Liver (tissue), 9 donors: Measurements from ENCODE around the gene PPP1R26. TPM values are rescaled to one million over a fixed set of nuclear protein-coding genes. Genes with fewer than 3 reads are reported as not detected.

Experiments used
- DNase-seq: peaks from one replicate; pipeline ENCODE4 v3.0.0-alpha.2; 2017; ENCODE audit warnings: low spot score
- H3K27ac ChIP-seq, 2 donors: one replicate each; pipeline ENCODE4 v1.7.0; 2013; ENCODE audit warnings: inconsistent platforms in 2 of 2, low read length in 2 of 2, control low read depth in 1 of 2, low read depth in 1 of 2, mild to moderate bottlenecking in 1 of 2
- H3K27me3 ChIP-seq, 4 donors: one replicate each; pipeline versions ENCODE4 v1.6.1 to v1.7.0; 2013; ENCODE audit warnings: low read length in 3 of 4, inconsistent platforms in 1 of 4, mild to moderate bottlenecking in 1 of 4, moderate library complexity in 1 of 4; ENCODE audit not compliant: control insufficient read depth in 4 of 4, insufficient read depth in 4 of 4
- H3K36me3 ChIP-seq, 4 donors: one replicate each; pipeline versions ENCODE4 v1.6.1 to v1.7.0; 2013; ENCODE audit warnings: low read length in 3 of 4, mild to moderate bottlenecking in 3 of 4, low read depth in 1 of 4, moderate library complexity in 1 of 4; ENCODE audit not compliant: control insufficient read depth in 4 of 4, insufficient read depth in 3 of 4
- H3K4me1 ChIP-seq, 4 donors: one replicate each; pipeline versions ENCODE4 v1.6.1 to v1.7.0; 2013; ENCODE audit warnings: low read length in 3 of 4, mild to moderate bottlenecking in 3 of 4, moderate library complexity in 1 of 4; ENCODE audit not compliant: control insufficient read depth in 4 of 4, insufficient read depth in 4 of 4
- H3K4me3 ChIP-seq, 3 donors: one replicate each; pipeline versions ENCODE4 v1.6.1 to v1.7.0; 2013; ENCODE audit warnings: low read length in 3 of 3, control low read depth in 1 of 3, low read depth in 1 of 3, mild to moderate bottlenecking in 1 of 3
- H3K9ac ChIP-seq, 2 donors: one replicate each; pipeline ENCODE4 v1.7.0; 2013; ENCODE audit warnings: low read length in 2 of 2, mild to moderate bottlenecking in 2 of 2, moderate library complexity in 2 of 2, control low read depth in 1 of 2, low read depth in 1 of 2
- H3K9me3 ChIP-seq, 4 donors: one replicate each; pipeline versions ENCODE4 v1.6.1 to v1.7.0; 2013; ENCODE audit warnings: low read length in 3 of 4; ENCODE audit not compliant: control insufficient read depth in 4 of 4
- ATF3 ChIP-seq: IDR thresholded peaks from 2 replicates; pipeline ENCODE4 v1.6.1; 2016; ENCODE audit warnings: antibody characterized with exemption
- EGR1 ChIP-seq, 2 donors: IDR thresholded peaks; 2 replicates each; pipeline ENCODE4 v1.6.1; 2016 to 2018; ENCODE audit warnings: antibody characterized with exemption in 2 of 2, low read depth in 2 of 2
- FOXA1 ChIP-seq: IDR thresholded peaks from 2 replicates; pipeline ENCODE4 v1.6.1; 2016; ENCODE audit warnings: antibody characterized with exemption
- FOXA2 ChIP-seq: IDR thresholded peaks from 2 replicates; pipeline ENCODE4 v1.6.1; 2016; ENCODE audit warnings: antibody characterized with exemption
- GABPA ChIP-seq, 2 donors: IDR thresholded peaks in 1 of 2; conservative IDR thresholded peaks in 1 of 2; 2 replicates each; pipeline ENCODE4 v1.6.1; 2016; ENCODE audit warnings: antibody characterized with exemption in 2 of 2, mild to moderate bottlenecking in 1 of 2, moderate library complexity in 1 of 2
- HNF4A ChIP-seq, 2 donors: conservative IDR thresholded peaks; 2 replicates each; pipeline ENCODE4 v1.6.1; 2016; ENCODE audit warnings: antibody characterized with exemption in 2 of 2, mild to moderate bottlenecking in 2 of 2
- HNF4G ChIP-seq: IDR thresholded peaks from 2 replicates; pipeline ENCODE4 v1.6.1; 2016; ENCODE audit warnings: antibody characterized with exemption
- NR2F2 ChIP-seq: IDR thresholded peaks from 2 replicates; pipeline ENCODE4 v1.6.1; 2016; ENCODE audit warnings: antibody characterized with exemption
- RAD21 ChIP-seq, 2 donors: IDR thresholded peaks; 2 replicates each; pipeline ENCODE4 v1.6.1; 2016; ENCODE audit warnings: antibody characterized with exemption in 2 of 2, mild to moderate bottlenecking in 2 of 2
- RXRA ChIP-seq, 2 donors: IDR thresholded peaks; 2 replicates each; pipeline ENCODE4 v1.6.1; 2017 to 2018; ENCODE audit warnings: antibody characterized with exemption in 2 of 2, mild to moderate bottlenecking in 1 of 2
- SP1 ChIP-seq: IDR thresholded peaks from 2 replicates; pipeline ENCODE4 v1.6.1; 2018; ENCODE audit warnings: antibody characterized with exemption, mild to moderate bottlenecking
- YY1 ChIP-seq: IDR thresholded peaks from 2 replicates; pipeline ENCODE4 v1.6.1; 2016; ENCODE audit warnings: antibody characterized with exemption, mild to moderate bottlenecking
- WGBS: extraction: QIAGEN DNeasy Blood & Tissue Kit; methylation state at CpG from one replicate; pipeline ENCODE4 v1.1.7; 2013; 5-methylcytosine and 5-hydroxymethylcytosine counted together
- polyA plus RNA-seq, 2 donors: library from polyadenylated mRNA; stranded (reverse) in 1 of 2; unstranded in 1 of 2; fragments of 200-250 nt in 1 of 2; fragments of >200 nt in 1 of 2; fragmentation: Nextera tagmentation in 1 of 2; extraction: Ambion mirVana in 1 of 2; gene quantifications; one replicate each; pipeline versions ENCODE4 v1.2.1 to v1.2.3, GENCODE V29; 2013 to 2015
- total RNA-seq, 2 donors: library from RNA; depleted of rRNA; stranded (reverse); fragments of >200 nt; gene quantifications; one replicate each; pipeline ENCODE4 v1.2.3, GENCODE V29; 2014
- TF ChIP-seq, protein P1 (sequence below): fragments of 150-350 bp; IDR thresholded peaks from 2 replicates; pipeline ENCODE4 v1.5.1; 2017; ENCODE audit warnings: improper control_type of control experiment, low read depth, low read length; ENCODE audit not compliant: missing input control
- TF ChIP-seq, protein P2 (sequence below): IDR thresholded peaks from 2 replicates; pipeline ENCODE4 v1.6.1; 2016; ENCODE audit warnings: antibody characterized with exemption, mild to moderate bottlenecking
- TF ChIP-seq, protein P3 (sequence below): IDR thresholded peaks from 2 replicates; pipeline ENCODE4 v1.6.1; 2016; ENCODE audit warnings: antibody characterized with exemption
- TF ChIP-seq, protein P4 (sequence below): IDR thresholded peaks from 2 replicates; pipeline ENCODE4 v1.6.1; 2016; ENCODE audit warnings: antibody characterized with exemption
- donor health status: healthy.
- donor health status: healthy.
- donor health status: healthy.
- donor health status: healthy.
- donor health status: healthy.

The PPP1R26 gene
- total and polyA plus RNA-seq, 4 donors = 1.5 to 9.5 (median 4.2) TPM

- H3K27ac ChIP-seq = peak overlapping the region; percentile 43 to 82
- TF ChIP-seq, protein P1, sequence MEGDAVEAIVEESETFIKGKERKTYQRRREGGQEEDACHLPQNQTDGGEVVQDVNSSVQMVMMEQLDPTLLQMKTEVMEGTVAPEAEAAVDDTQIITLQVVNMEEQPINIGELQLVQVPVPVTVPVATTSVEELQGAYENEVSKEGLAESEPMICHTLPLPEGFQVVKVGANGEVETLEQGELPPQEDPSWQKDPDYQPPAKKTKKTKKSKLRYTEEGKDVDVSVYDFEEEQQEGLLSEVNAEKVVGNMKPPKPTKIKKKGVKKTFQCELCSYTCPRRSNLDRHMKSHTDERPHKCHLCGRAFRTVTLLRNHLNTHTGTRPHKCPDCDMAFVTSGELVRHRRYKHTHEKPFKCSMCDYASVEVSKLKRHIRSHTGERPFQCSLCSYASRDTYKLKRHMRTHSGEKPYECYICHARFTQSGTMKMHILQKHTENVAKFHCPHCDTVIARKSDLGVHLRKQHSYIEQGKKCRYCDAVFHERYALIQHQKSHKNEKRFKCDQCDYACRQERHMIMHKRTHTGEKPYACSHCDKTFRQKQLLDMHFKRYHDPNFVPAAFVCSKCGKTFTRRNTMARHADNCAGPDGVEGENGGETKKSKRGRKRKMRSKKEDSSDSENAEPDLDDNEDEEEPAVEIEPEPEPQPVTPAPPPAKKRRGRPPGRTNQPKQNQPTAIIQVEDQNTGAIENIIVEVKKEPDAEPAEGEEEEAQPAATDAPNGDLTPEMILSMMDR = no peak
- TF ChIP-seq, protein P2, sequence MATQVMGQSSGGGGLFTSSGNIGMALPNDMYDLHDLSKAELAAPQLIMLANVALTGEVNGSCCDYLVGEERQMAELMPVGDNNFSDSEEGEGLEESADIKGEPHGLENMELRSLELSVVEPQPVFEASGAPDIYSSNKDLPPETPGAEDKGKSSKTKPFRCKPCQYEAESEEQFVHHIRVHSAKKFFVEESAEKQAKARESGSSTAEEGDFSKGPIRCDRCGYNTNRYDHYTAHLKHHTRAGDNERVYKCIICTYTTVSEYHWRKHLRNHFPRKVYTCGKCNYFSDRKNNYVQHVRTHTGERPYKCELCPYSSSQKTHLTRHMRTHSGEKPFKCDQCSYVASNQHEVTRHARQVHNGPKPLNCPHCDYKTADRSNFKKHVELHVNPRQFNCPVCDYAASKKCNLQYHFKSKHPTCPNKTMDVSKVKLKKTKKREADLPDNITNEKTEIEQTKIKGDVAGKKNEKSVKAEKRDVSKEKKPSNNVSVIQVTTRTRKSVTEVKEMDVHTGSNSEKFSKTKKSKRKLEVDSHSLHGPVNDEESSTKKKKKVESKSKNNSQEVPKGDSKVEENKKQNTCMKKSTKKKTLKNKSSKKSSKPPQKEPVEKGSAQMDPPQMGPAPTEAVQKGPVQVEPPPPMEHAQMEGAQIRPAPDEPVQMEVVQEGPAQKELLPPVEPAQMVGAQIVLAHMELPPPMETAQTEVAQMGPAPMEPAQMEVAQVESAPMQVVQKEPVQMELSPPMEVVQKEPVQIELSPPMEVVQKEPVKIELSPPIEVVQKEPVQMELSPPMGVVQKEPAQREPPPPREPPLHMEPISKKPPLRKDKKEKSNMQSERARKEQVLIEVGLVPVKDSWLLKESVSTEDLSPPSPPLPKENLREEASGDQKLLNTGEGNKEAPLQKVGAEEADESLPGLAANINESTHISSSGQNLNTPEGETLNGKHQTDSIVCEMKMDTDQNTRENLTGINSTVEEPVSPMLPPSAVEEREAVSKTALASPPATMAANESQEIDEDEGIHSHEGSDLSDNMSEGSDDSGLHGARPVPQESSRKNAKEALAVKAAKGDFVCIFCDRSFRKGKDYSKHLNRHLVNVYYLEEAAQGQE = peak; percentile 50
- TF ChIP-seq YY1 = no peak
- no peaks in the 10 kb centered on the region for H3K9me3 ChIP-seq
- peak overlapping the region; percentile 11 to 19 for H3K9ac ChIP-seq
- no peaks in the 10 kb centered on the region for H3K27me3 ChIP-seq
- peak; percentile 44 for DNase-seq
- under 1% methylated on average over 29 of the region's 29 CpGs for WGBS
- H3K36me3 ChIP-seq = peaks cover 3 to 22% (median 9%) of the 10 kb centered on the region in 4 donors
- peaks cover 6 to 34% (median 24%) of the 10 kb centered on the region in 4 donors for H3K4me1 ChIP-seq
- H3K4me3 ChIP-seq = peak overlapping the region; percentile 49 to 84 (median 80)
Measured at GRCh38 chr9:135500071-135500524, 20.5 kb downstream of the PPP1R26 start.

- Histone ChIP-seq H3K4me3 (peak within 1 kb of the TSS; percentile 76 to 84 (median 80)), H3K9me3 (no peaks in the 10 kb centered on the region), H3K27me3 (no peaks in the 10 kb centered on the region), H3K4me1 (peaks cover 6 to 35% (median 23%) of the 10 kb centered on the region in 4 donors), H3K27ac (peak within 1 kb of the TSS; percentile 43 to 82), H3K9ac (peak within 1 kb of the TSS; percentile 20 to 42), H3K36me3 (peaks cover 3 to 23% (median 9%) of the 10 kb centered on the region in 4 donors)
- TF ChIP-seq EGR1 (IDR thresholded peaks at IDR 0.05; ENCODE audit: low read depth in 2 of 2) (peak; percentile 76 to 78), RXRA (IDR thresholded peaks at IDR 0.05) (no peak), HNF4A (conservative IDR thresholded peaks at IDR 0.05) (no peak), YY1 (peak; percentile 62), HNF4G (no peak), FOXA1 (peak; percentile 22), FOXA2 (no peak), NR2F2 (no peak), ATF3 (no peak), SP1 (no peak), RAD21 (IDR thresholded peaks at IDR 0.05) (peak in 1 of 2 donors; percentile 58), GABPA (IDR thresholded peaks at IDR 0.05 in 1 of 2, conservative IDR thresholded peaks at IDR 0.05 in 1 of 2) (peak in 1 of 2 donors; percentile 56)
- TF ChIP-seq, protein P3, sequence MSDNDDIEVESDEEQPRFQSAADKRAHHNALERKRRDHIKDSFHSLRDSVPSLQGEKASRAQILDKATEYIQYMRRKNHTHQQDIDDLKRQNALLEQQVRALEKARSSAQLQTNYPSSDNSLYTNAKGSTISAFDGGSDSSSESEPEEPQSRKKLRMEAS = no peak
- TF ChIP-seq, protein P1 = peak; percentile 87
- TF ChIP-seq, protein P2 = peak; percentile 49
- TF ChIP-seq, protein P4, sequence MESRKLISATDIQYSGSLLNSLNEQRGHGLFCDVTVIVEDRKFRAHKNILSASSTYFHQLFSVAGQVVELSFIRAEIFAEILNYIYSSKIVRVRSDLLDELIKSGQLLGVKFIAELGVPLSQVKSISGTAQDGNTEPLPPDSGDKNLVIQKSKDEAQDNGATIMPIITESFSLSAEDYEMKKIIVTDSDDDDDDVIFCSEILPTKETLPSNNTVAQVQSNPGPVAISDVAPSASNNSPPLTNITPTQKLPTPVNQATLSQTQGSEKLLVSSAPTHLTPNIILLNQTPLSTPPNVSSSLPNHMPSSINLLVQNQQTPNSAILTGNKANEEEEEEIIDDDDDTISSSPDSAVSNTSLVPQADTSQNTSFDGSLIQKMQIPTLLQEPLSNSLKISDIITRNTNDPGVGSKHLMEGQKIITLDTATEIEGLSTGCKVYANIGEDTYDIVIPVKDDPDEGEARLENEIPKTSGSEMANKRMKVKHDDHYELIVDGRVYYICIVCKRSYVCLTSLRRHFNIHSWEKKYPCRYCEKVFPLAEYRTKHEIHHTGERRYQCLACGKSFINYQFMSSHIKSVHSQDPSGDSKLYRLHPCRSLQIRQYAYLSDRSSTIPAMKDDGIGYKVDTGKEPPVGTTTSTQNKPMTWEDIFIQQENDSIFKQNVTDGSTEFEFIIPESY = no peak
- peak; percentile 88 for DNase-seq
- under 1% methylated on average over 92 of the region's 92 CpGs for WGBS
Measured at GRCh38 chr9:135500525-135501260, 21.1 kb downstream of the PPP1R26 start, which contains the start of gene MRPS2. MRPS2 (plus strand) TSS chr9:135500682; CDS start chr9:135500711, 29 bp downstream.
